DMS79 treated with DMSO at 0.1 percent for 48 hours (cell line): ENCODE results near the gene ABCC11.

Experiments
- DNase-seq: peaks from one replicate; lab custom pipeline; 2025; lab: John Stamatoyannopoulos, UW

Gene ABCC11

GRCh38 chr16:48129926-48130325 lies 117.4 kb downstream of the ABCC11 start:
- DNase-seq, result no peak

- no peak for DNase-seq
Observed at GRCh38 chr16:48128769-48129168, 118.6 kb downstream of the ABCC11 start.

DNA sequence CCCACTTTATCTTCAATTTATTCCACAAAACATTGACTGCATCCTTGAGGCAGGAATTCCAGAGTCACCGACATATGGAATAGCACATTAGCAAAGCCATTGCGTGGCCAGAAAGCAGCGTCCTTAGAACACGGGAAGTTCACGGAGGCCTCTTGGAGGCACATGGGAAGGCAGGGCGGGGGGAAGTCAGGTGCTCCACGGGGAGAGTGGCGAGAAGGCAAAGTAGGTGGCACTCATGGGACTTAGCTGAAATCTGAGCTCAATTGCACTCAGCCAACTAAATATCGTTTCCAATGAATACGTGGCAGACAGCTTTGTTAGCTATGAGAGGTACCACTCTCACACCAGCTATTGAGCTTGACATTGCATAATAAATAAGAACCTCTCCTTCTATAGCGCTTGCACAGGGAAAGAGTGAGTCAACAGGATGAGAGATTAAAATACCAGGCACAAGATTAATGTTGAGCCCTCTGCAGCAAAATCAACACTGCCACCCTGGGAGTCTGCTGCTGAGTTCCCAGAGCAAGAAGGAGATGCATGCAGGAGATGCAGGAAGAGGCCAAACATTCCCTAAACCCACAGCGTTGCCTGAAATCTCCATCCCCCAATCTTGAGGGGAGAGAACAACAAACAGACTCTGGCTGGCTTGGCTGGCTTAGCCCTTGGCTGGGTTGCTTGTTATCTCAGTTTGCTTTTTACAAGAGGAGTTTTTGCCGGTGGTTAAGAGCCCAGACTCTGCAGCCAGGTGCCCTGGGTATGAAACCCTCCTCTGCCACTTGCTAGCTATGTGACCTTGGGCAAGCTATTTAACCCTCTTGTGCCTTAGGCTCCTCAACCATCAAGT lies 120.3 kb downstream of the ABCC11 start:
- peak; percentile 87 for DNase-seq

GRCh38 chr16:48125888-48126287 lies 121.5 kb downstream of the ABCC11 start:
- no peak for DNase-seq

DNA sequence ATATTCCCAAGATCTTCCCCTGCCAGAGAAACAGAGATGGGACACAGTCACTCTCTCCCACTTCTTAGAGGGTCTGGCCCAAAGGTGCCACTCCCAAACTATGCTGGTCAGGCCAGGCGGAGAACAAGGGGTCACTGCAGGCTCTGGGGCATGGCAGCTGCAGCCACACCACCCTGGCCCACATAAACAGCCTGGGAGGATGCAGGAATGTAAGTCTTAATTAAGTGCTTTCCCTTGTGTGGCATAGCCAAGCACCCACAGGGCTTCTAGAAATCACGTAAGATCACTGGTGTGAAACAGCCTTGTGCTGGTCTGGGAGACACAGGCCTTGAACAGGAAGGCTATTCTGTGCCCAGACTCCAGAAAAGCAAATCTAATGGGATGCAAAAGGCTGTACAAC lies 123.1 kb downstream of the ABCC11 start:
- DNase-seq, result no peak

DNA sequence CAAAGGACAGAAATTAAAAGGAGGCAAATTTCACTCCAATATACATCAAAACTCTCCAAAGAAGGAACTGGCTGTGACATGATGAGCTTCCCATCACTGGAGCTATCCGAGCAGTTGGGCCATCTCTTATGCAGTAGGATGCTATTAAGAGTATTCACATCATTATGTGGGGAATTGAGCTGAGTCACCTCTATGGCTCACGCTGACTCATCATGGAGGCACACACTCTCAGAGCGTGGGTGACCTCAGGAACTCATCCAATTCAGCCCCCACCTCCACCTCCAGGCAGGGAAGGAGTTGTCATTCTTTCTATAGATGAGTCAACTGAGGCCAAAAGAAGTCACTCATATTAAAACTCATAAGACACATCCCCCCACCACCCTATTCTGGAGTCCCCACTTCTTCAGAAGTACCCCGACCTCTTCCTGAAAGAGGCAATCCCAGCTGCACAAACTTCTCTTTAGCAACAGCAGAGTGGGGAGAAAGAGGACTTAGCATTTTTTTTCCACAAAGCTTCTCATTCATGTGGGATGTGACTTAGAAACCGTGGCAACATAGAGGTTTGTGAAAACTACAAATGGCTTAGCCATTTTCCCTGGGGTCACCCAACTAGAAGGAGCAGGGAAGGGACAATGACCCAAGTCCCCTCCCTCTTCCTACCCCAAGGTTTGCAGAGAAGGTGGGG lies 124.1 kb downstream of the ABCC11 start:
- no peak for DNase-seq

GRCh38 chr16:48121276-48121675 lies 126.1 kb downstream of the ABCC11 start:
- DNase-seq, result no peak

GRCh38 chr16:48118841-48119240 lies 128.5 kb downstream of the ABCC11 start:
- DNase-seq, result no peak

DNA sequence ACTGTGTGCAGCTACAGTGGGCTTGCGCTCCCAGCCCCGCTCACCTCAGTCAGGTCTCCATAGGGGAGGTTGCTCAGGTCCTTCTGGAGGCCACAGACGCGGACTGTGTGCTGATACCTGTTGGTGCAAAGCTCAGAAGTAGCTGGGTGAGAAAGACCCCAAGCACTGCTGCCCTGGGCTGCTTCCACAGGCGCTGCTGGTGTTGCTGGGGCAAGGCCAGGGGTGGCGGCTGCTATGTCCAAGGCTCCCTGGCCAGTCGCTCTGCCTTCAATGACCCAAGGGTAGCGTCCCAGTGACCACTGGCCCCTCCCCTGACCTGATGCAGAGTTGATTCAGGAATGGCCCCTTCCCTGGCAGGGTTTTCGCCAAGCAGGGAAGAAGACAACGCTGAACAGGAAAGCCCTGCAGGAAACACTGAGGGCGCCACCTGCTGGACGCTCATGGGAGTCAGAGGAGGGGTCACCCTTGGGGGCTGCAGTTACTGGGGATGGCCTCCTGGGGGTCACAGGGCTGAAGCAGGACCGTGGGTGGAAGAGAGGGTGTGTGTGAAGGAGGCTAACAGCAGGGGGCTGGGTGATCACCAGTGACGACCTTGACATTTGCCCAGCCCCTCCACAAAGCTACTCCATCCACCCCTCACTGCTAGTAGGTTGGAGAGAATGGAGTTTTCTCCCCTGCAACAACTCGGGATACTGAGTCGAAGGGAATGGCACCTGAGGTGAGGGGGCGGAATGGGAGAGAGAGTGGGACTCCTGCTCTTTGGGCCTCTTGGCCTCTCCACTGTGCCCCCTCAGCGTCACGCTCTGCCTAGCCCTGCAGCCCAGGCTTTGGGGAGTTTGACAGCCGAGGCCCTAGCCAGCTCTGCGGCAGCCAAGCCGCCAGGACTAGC lies 129.9 kb downstream of the ABCC11 start:
- no peak for DNase-seq
